Measurements from ENCODE around the gene NHEJ1.

DNA sequence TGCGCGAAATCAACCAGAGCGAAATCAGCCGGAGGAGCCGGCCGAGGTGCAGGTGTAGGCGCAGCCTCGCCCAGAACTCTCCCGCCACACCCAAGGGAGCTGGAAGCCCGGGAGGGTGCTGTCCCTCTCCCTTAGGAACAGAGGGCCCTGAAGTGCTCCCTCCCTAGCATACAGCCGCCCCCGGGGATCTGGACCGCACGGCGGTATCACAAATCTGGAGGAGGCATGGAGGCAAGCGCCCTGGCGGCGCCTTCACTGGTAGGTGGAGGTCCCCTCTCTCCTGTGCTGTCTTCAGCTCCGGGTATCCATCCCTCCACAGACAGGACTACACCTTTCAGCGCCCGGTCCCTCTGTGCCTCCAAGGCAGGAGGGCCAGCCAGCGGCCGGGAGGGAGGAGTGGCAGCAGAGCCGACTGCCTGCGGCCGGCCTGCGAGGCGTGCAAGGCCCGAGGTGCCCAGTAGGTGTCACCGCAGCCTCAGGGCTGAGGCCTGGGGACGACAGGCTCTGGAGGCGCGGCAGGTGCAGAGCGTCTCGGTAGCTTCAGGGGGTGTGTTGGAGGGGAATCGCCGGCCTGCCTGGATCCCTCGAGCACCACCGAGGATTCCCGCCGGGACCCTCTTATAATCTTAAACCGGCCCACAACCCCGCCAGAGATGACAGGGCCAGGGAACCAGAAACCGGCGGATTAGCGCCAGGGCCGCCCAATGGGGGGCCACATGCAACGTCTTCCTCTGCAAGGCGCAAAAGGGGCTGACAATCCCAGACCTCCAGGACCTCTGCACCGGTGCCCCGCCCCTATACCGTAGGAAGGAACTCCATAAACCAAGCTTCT lies 102.7 kb downstream of the NHEJ1 start:
- TF ChIP-seq POLR2A (IDR thresholded peaks at IDR 0.05), result no peak
- TF ChIP-seq, protein P1, sequence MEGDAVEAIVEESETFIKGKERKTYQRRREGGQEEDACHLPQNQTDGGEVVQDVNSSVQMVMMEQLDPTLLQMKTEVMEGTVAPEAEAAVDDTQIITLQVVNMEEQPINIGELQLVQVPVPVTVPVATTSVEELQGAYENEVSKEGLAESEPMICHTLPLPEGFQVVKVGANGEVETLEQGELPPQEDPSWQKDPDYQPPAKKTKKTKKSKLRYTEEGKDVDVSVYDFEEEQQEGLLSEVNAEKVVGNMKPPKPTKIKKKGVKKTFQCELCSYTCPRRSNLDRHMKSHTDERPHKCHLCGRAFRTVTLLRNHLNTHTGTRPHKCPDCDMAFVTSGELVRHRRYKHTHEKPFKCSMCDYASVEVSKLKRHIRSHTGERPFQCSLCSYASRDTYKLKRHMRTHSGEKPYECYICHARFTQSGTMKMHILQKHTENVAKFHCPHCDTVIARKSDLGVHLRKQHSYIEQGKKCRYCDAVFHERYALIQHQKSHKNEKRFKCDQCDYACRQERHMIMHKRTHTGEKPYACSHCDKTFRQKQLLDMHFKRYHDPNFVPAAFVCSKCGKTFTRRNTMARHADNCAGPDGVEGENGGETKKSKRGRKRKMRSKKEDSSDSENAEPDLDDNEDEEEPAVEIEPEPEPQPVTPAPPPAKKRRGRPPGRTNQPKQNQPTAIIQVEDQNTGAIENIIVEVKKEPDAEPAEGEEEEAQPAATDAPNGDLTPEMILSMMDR (IDR thresholded peaks at IDR 0.05), result peak in 5 of 7 experiments; percentile 90 to 96 (median 92)
